ENCODE measurements around the gene PHC1. TPM values are rescaled to one million over a fixed set of nuclear protein-coding genes. Genes with fewer than 3 reads are reported as not detected.
A peak's percentile ranks its signal among the peaks of the same experiment; 100 is the strongest.

The PHC1 gene
- total RNA-seq, 2 experiments from 2014 or later, result 33.6 to 52.2 TPM

GRCh38 chr12:8911606-8912268 is 2.6 kb upstream of the PHC1 start:
- Histone ChIP-seq H4K20me1 (ENCODE audit: insufficient read depth, low read length) (no peaks in the 10 kb centered on the region), H3K36me3 (ENCODE audit: insufficient read depth, low read length) (no peaks in the 10 kb centered on the region), H3K27ac (ENCODE audit: low read depth, low read length, poor library complexity, severe bottlenecking) (no peak overlapping the region), H3K9me3 (ENCODE audit: low read length) (no peaks in the 10 kb centered on the region), H2AFZ (ENCODE audit: low read length) (peak overlapping the region; percentile 22; the same call in 1 of the 2 replicates), H3K9me2 (ENCODE audit: insufficient read depth, low read length) (no peaks in the 10 kb centered on the region), H3K79me2 (ENCODE audit: insufficient read depth, low read depth, low read length) (peaks cover 16% of the 10 kb centered on the region; the same call in 1 of the 2 replicates), H3K4me2 (ENCODE audit: low read length) (0 out of 2 replicates have a peak overlapping the region, but pooled peaks have one; percentile 4), H3K4me3 (ENCODE audit: low read depth, low read length, poor library complexity, severe bottlenecking) (no peak overlapping the region), H3K4me1 (ENCODE audit: insufficient read depth, low read length, poor library complexity, severe bottlenecking) (peaks cover 42% of the 10 kb centered on the region)
- ChIA-PET POLR2A (interaction anchor here (1.1 to 2.0 kb wide), 3 partner anchors 38 to 263 kb away, joined by 3 to 4 read pairs (median 4); partner anchors contain the start of gene M6PR), CTCF (ENCODE audit: unreplicated experiment) (interaction anchor here (0.6 kb wide), 1 partner anchor 350 kb away, joined by 3 read pairs; no protein-coding TSS in a partner anchor)
- DNase-seq (ENCODE audit: low spot score), result peak; percentile 14
- no TSS peak for BruUV-seq (replicated peaks)
- no peak for TF ChIP-seq CTCF (conservative IDR thresholded peaks at IDR 0.05; ENCODE audit: low read length)
- TF ChIP-seq EZH2phosphoT487 (IDR thresholded peaks at IDR 0.05; ENCODE audit: borderline replicate concordance, low read depth, low read length), result no peak
- intact Hi-C loops (cut with micrococcal nuclease; ENCODE audit: unreplicated experiment), result loop anchor here (2.0 kb wide), 1 partner anchor 37 kb away; the partner anchor contains the start of gene M6PR

GRCh38 chr12:8912914-8913313 is 1.4 kb upstream of the PHC1 start:
- Histone ChIP-seq H3K79me2 (ENCODE audit: insufficient read depth, low read depth, low read length) (peaks cover 16% of the 10 kb centered on the region; the same call in 1 of the 2 replicates), H3K4me1 (ENCODE audit: insufficient read depth, low read length, poor library complexity, severe bottlenecking) (peaks cover 43% of the 10 kb centered on the region), H3K27ac (ENCODE audit: low read depth, low read length, poor library complexity, severe bottlenecking) (peak overlapping the region; percentile 56), H3K4me3 (ENCODE audit: low read depth, low read length, poor library complexity, severe bottlenecking) (no peak overlapping the region), H3K9me2 (ENCODE audit: insufficient read depth, low read length) (no peaks in the 10 kb centered on the region), H3K4me2 (ENCODE audit: low read length) (no peak overlapping the region; the same call in 1 of the 2 replicates), H4K20me1 (ENCODE audit: insufficient read depth, low read length) (no peaks in the 10 kb centered on the region), H2AFZ (ENCODE audit: low read length) (peak overlapping the region; percentile 98; the same call in 1 of the 2 replicates), H3K36me3 (ENCODE audit: insufficient read depth, low read length) (no peaks in the 10 kb centered on the region), H3K9me3 (ENCODE audit: low read length) (no peaks in the 10 kb centered on the region)
- ChIA-PET CTCF (ENCODE audit: unreplicated experiment) (no interaction called here), POLR2A (interaction anchor here (1.1 to 2.0 kb wide), 3 partner anchors 37 to 264 kb away, joined by 3 to 4 read pairs (median 4); partner anchors contain the start of gene M6PR)
- no TSS peak for BruUV-seq (replicated peaks)
- DNase-seq (ENCODE audit: low spot score), result peak; percentile 60
- intact Hi-C loops (cut with micrococcal nuclease; ENCODE audit: unreplicated experiment), result loop anchor here (2.0 kb wide), 1 partner anchor 36 kb away; the partner anchor contains the start of gene M6PR
- no peak for TF ChIP-seq EZH2phosphoT487 (IDR thresholded peaks at IDR 0.05; ENCODE audit: borderline replicate concordance, low read depth, low read length)
- TF ChIP-seq CTCF (conservative IDR thresholded peaks at IDR 0.05; ENCODE audit: low read length), result peak; percentile 65
